ENCODE results near the gene GORASP1.

The GORASP1 gene

GRCh38 chr3:39101022-39101689, 6.3 kb downstream of the GORASP1 start:
- no peak for DNase-seq

DNA sequence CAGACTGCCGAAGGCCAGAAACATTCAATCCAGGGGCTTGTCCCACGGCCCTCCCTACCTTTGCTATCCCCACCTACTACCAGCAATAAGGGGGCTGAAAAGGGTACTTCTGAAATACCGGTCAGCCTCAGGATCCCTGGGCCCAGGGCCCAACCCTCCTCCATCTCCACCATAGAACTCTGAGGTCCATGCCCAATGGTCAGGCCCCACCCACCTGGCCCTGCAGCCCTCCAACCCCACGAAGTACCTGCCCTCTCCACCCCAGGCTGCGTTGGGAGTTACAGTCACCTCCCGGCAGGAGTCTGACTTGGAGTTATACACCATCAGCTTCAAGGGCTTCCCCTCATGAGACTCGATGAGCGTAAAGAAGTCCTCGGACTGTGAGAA, 6.9 kb downstream of the GORASP1 start:
- DNase-seq: no peak

DNA sequence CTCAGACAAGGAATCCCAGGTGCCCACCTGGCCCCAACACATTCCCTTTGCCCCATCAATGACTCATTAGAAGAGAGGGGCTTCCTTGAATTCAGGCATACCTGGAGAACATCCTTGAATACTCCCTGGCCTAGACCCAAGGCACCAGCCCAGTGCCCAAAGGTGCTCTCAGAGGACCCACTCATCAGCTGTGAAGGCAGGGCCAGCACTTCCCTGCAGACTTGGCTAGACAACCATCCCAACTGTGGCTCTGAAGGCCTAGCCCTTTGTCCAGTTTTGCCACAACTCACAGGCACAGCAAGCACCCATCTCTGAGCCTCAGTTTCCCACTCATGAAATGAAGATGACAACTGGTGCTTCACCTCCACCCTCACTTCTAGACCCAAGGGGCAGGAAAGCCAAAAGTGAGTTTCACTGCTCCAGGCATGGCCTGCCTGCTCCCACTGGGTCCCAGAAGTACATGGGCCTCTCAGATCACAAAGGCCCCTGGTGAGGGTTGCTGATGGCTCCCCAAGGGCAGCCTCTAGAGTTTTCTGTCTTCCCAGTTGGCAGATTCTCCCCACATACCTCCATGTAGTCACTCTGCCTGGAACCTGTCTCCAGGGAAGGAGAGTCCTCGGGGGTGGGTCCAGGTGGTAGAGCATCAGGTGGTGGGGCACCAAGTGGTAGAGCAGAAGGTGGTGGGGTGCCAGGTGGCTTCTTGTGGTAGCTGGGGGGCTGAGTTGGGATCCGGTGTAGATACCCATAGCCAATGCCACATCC, 7.5 kb downstream of the GORASP1 start:
- no peak for DNase-seq

- DNase-seq: no peak
These were observed 8.2 kb downstream of the GORASP1 start for GRCh38 chr3:39099242-39099641.

- DNase-seq: no peak
These were observed 8.9 kb downstream of the GORASP1 start for GRCh38 chr3:39098473-39099000.

GRCh38 chr3:39097716-39098472, 9.5 kb downstream of the GORASP1 start:
- DNase-seq: no peak

- DNase-seq: no peak
These were observed 10.7 kb downstream of the GORASP1 start for GRCh38 chr3:39096775-39097174.

GRCh38 chr3:39095778-39096177, 11.6 kb downstream of the GORASP1 start:
- DNase-seq: no peak

- DNase-seq: no peak
These were observed 12.4 kb downstream of the GORASP1 start for GRCh38 chr3:39094851-39095677.

DNA sequence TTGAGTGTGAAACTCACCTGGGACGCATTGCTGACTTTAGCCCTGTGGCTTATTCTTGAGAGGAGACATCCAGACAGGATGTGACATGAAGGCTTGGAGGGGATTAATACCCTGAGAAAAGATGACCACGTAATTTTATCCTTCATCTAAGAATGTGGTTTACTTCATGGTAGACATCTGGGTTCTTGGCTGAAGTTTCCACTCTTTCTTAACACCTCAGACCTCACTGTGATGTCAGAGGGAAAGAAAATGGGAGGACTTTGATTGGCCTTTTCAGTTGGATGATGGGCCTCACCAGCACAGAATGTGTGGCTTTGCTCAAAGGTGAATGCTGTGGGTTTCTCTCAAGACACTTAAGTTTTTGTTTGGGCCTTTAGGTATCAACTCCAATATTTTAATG, 16.5 kb downstream of the GORASP1 start:
- DNase-seq: no peak

DNA sequence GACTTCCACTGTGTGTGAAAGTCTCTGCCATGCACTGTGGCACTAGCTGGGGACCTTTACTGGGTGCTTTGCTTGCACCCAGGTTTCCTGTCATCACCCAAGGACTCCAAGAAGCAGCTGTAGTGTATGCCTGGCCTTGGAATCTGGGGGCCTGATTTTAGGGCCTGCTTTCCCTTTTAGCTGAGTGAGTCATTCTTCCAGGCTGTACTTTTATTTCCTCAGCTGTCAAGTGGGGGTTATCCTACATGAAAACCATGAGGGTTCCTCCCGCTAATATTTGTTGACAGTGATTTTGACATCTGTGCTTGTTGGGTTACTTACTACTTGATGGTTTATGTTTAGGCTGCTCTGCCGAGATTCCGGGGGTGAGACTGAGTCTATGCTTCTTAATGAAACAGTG, 18.5 kb downstream of the GORASP1 start:
- DNase-seq: no peak

GRCh38 chr3:39088456-39088855, 19.0 kb downstream of the GORASP1 start:
- DNase-seq: no peak

GRCh38 chr3:39086144-39086543, 21.3 kb downstream of the GORASP1 start:
- DNase-seq: no peak

DNA sequence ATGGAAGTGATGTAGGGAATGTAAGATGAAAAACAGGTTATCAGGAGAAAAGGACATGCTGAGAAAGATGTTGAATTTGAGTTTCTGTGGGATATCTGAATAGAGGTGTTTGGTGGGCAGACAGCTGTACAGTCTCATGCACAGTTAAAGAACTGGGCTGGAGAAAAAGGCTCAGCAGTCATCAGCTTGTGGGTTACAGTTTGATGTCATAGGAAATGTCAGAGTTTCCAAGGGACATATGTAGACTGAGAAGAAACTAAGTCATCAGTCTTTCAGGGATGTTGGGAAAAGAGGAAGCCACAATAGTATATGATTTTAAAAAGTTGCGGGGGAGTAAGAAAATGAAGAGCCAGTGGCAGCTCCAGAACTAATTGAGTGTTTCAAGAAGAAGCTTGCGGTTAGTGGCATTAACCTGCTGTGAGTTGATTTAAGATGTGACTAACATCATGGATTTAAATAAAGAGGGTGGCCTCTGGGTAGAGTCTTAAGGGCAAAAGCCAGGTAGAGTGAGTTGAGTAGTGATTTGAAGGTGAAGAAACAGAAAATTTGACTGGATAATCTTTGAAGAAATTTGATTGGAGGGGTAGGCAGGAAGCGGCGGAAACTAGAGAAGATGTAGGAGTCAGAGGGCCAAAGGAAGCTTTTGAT, 24.6 kb downstream of the GORASP1 start:
- DNase-seq: no peak

- DNase-seq: no peak
These were observed 27.4 kb downstream of the GORASP1 start for GRCh38 chr3:39080026-39080425.

GRCh38 chr3:39079530-39079929, 27.9 kb downstream of the GORASP1 start:
- DNase-seq: no peak

GRCh38 chr3:39075910-39076309, 31.5 kb downstream of the GORASP1 start:
- no peak for DNase-seq

DNA sequence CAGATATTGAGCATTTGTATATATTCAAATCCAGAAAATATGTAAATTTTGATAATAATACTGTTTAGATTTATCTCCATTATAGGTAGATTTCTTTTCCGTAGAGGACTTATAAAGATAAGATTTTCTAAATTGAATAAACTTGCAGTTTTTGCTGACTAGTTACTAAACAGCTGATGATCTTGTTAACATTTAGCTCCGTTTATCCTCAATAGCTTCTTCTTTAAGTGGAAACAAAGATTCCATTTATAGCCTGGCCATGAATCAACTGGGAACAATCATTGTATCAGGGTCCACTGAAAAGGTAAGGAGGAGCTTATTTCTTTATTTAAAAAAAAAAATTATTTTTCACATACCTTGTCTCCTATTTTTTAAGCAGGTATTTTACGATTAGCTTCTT, 38.9 kb downstream of the GORASP1 start:
- no peak for DNase-seq

DNA sequence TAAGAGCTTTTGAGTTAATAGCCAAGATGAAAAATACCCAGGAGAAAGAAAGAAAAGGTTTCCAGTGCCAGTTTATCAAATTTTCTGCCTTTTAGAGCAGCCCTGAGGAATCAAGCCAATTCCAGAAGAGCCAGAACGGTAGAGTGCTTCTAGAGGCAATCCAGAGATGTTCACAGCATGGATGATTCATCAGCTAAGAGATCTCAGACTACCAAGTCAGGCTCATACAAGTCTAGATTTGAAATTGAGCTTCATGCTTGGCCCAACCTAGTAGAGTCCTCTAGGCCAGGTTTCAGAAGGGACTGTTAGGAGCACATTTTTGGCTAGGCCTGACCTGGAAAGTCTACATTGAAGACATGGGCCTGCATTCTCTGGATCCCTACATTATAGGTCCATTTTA, 40.1 kb downstream of the GORASP1 start:
- no peak for DNase-seq

DNA sequence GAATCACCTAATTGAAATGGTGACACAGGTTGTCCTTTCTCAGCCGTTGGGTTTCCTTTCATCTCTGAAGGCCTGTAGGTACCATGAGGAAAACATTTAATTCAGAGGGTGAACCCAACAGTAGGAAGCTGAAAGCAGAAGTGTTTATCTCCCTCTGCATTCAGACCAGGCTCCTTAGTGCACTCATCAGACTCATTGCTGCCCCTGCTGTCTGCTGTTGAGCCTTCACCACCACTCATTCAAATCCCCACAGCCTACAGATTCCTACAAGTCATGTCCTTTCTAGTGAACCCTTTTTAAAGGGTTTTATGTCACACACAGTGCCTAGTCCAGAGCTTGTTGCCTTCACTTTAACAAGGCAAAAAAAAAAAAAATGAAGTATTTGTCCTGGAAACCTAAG, 42.2 kb downstream of the GORASP1 start:
- no peak for DNase-seq

- DNase-seq: no peak
These were observed 42.8 kb downstream of the GORASP1 start for GRCh38 chr3:39064646-39065045.

- no peak for DNase-seq
These were observed 44.3 kb downstream of the GORASP1 start for GRCh38 chr3:39063143-39063542.
